K562 (cell line): ENCODE results near the gene ARPP21.

ENCODE experiments used
- TF ChIP-seq, protein P1 (sequence below), 3 experiments: IDR thresholded peaks in 2 of 3; conservative IDR thresholded peaks in 1 of 3; 2 replicates each; pipeline ENCODE4 v1.5.1; 2011 to 2012; ENCODE audit warnings: low read length in 3 of 3, mild to moderate bottlenecking in 3 of 3, control low read depth in 2 of 3, improper control_type of control experiment in 1 of 3, inconsistent platforms in 1 of 3, low read depth in 1 of 3, mixed read lengths in 1 of 3, moderate library complexity in 1 of 3; ENCODE audit not compliant: insufficient read depth in 2 of 3
- TF ChIP-seq, protein P2 (sequence below): fragments of 250-450 bp; sonication (Bioruptor Pico); IDR thresholded peaks from 2 replicates; pipeline ENCODE4 v1.9.0; 2021; ENCODE audit warnings: mild to moderate bottlenecking
- TF ChIP-seq, protein P3 (sequence below): fragments of 250-450 bp; sonication (Bioruptor Pico); IDR thresholded peaks from 2 replicates; pipeline ENCODE4 v1.8.0; 2021; ENCODE audit warnings: borderline replicate concordance, mild to moderate bottlenecking, moderate library complexity; ENCODE audit not compliant: poor library complexity, severe bottlenecking
- TF ChIP-seq, protein P4 (sequence below): sonication (generic); formaldehyde crosslinking; IDR thresholded peaks from 2 replicates; pipeline ENCODE4 v1.8.0; 2022; ENCODE audit warnings: missing genetic modification reagents, mild to moderate bottlenecking, borderline replicate concordance

DNA sequence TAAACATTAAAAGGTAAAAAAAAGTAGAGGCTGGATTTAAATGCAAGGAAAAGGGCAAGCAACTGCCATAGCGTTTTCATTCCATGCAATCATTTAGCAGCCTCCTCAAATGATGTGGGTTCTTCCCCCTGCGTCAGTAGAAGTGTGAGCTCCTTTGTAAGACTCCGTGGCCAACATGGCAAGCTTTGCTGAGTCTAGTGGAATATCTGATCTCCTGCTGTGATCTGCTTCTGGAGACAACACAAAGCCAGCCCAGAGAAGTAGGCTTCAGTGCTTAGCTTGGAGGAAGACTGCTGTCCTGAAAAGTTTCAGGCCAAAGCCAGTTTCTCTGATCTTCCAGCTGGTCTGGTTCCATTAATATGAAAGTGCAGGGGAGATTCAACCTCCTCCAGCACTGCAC is 70.4 kb downstream of the ARPP21 start:
- TF ChIP-seq, protein P1, sequence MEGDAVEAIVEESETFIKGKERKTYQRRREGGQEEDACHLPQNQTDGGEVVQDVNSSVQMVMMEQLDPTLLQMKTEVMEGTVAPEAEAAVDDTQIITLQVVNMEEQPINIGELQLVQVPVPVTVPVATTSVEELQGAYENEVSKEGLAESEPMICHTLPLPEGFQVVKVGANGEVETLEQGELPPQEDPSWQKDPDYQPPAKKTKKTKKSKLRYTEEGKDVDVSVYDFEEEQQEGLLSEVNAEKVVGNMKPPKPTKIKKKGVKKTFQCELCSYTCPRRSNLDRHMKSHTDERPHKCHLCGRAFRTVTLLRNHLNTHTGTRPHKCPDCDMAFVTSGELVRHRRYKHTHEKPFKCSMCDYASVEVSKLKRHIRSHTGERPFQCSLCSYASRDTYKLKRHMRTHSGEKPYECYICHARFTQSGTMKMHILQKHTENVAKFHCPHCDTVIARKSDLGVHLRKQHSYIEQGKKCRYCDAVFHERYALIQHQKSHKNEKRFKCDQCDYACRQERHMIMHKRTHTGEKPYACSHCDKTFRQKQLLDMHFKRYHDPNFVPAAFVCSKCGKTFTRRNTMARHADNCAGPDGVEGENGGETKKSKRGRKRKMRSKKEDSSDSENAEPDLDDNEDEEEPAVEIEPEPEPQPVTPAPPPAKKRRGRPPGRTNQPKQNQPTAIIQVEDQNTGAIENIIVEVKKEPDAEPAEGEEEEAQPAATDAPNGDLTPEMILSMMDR (IDR thresholded peaks at IDR 0.05 in 2 of 3, conservative IDR thresholded peaks at IDR 0.05 in 1 of 3; ENCODE audit: insufficient read depth in 2 of 3, low read depth in 1 of 3, low read length in 3 of 3) = no peak
- TF ChIP-seq, protein P2, sequence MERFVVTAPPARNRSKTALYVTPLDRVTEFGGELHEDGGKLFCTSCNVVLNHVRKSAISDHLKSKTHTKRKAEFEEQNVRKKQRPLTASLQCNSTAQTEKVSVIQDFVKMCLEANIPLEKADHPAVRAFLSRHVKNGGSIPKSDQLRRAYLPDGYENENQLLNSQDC = no peak
- TF ChIP-seq, protein P3, sequence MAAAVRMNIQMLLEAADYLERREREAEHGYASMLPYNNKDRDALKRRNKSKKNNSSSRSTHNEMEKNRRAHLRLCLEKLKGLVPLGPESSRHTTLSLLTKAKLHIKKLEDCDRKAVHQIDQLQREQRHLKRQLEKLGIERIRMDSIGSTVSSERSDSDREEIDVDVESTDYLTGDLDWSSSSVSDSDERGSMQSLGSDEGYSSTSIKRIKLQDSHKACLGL (CRISPR knock-in tag) = no peak
- TF ChIP-seq, protein P4, sequence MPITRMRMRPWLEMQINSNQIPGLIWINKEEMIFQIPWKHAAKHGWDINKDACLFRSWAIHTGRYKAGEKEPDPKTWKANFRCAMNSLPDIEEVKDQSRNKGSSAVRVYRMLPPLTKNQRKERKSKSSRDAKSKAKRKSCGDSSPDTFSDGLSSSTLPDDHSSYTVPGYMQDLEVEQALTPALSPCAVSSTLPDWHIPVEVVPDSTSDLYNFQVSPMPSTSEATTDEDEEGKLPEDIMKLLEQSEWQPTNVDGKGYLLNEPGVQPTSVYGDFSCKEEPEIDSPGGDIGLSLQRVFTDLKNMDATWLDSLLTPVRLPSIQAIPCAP = no peak
